GM12878 (cell line): ENCODE measurements around the gene TMEM128. TPM values are rescaled to one million over a fixed set of nuclear protein-coding genes. Genes with fewer than 3 reads are reported as not detected.
A peak's percentile ranks its signal among the peaks of the same experiment; 100 is the strongest.

Experiments used
- ATAC-seq: fragments of 200-7000 bp; cut with Tn5 transposase; 3 replicates; pipeline ENCODE4 v1.9.1; 2020; ENCODE audit warnings: mild to moderate bottlenecking, moderate library complexity
- BruUV-seq: library from RNA; stranded (reverse); fragments of 400-500 nt; replicated peaks from 2 replicates; lab custom pipeline; 2021; lab: Mats Ljungman, UMichigan
- CTCF ChIA-PET: fragments of 300-600 bp; sonication (Branson Sonifier 250); formaldehyde crosslinking; extraction: SDS; loops from one replicate; lab custom pipeline; 2021; ENCODE audit warnings: inconsistent platforms; lab: Yijun Ruan, JAX
- POLR2A ChIA-PET: fragments of 350-600 bp; formaldehyde crosslinking; extraction: SDS; loops from one replicate; lab custom pipeline; 2021; ENCODE audit warnings: inconsistent platforms; lab: Charles Lee
- RAD21 ChIA-PET: fragments of 300-600 bp; sonication (Branson Sonifier 250); formaldehyde crosslinking; loops from one replicate; lab custom pipeline; 2023; ENCODE audit warnings: antibody characterized with exemption; ENCODE audit not compliant: unreplicated experiment; lab: Charles Lee
- SMC1A ChIA-PET: fragments of 300-600 bp; sonication (Branson Sonifier 250); formaldehyde crosslinking; loops from one replicate; lab custom pipeline; 2023; ENCODE audit not compliant: unreplicated experiment, uncharacterized antibody; lab: Charles Lee
- DNase-seq: peaks from one replicate; pipeline ENCODE4 v3.0.0-alpha.2; 2011; ENCODE audit warnings: low read depth, low spot score
- FAIRE-seq: peaks from 3 replicates; lab custom pipeline; 2011; peaks lifted over from hg19 to GRCh38; lab: Jason Lieb, UNC
- H2AFZ ChIP-seq: 2 replicates; pipeline ENCODE4 v1.6.0; 2011; ENCODE audit warnings: low read depth, low read length, control low read depth; ENCODE audit not compliant: control insufficient read depth
- H3K27ac ChIP-seq: 2 replicates; pipeline ENCODE4 v1.5.1; 2011; ENCODE audit warnings: control low read depth; ENCODE audit not compliant: control insufficient read depth, insufficient read depth
- H3K27me3 ChIP-seq, 2 experiments: replicated peaks in 1 of 2; 2 replicates each; pipeline versions ENCODE4 v1.6.0 to v1.6.1; 2011; ENCODE audit warnings: low read length in 1 of 2; ENCODE audit not compliant: control insufficient read depth in 2 of 2, insufficient read depth in 2 of 2
- H3K36me3 ChIP-seq, 2 experiments: 2 replicates each; pipeline ENCODE4 v1.5.1; 2011; ENCODE audit warnings: low read length in 1 of 2; ENCODE audit not compliant: control insufficient read depth in 2 of 2, insufficient read depth in 2 of 2
- H3K4me1 ChIP-seq: 2 replicates; pipeline ENCODE4 v1.6.1; 2011; ENCODE audit warnings: mild to moderate bottlenecking, low read length, moderate library complexity, mixed read lengths; ENCODE audit not compliant: control insufficient read depth, insufficient read depth
- H3K4me2 ChIP-seq: 2 replicates; pipeline ENCODE4 v1.6.0; 2011; ENCODE audit warnings: control low read depth; ENCODE audit not compliant: control insufficient read depth, insufficient read depth
- H3K4me3 ChIP-seq: fragments of 200-600 bp; sonication (generic); 2 replicates; pipeline ENCODE4 v1.5.1; 2016
- H3K79me2 ChIP-seq: 2 replicates; pipeline ENCODE4 v1.6.0; 2011; ENCODE audit warnings: low read length; ENCODE audit not compliant: control insufficient read depth, insufficient read depth
- H3K9ac ChIP-seq: 2 replicates; pipeline ENCODE4 v1.8.0; 2011; ENCODE audit warnings: low read length, control low read depth, mixed read lengths; ENCODE audit not compliant: control insufficient read depth, insufficient read depth
- H3K9me3 ChIP-seq: replicated peaks from 3 replicates; pipeline ENCODE4 v1.5.1; 2011; ENCODE audit warnings: mild to moderate bottlenecking, low read length; ENCODE audit not compliant: control insufficient read depth, insufficient read depth
- H4K20me1 ChIP-seq: 2 replicates; pipeline ENCODE4 v1.6.0; 2011; ENCODE audit not compliant: control insufficient read depth, insufficient read depth
- EZH2 ChIP-seq: IDR thresholded peaks from 2 replicates; pipeline ENCODE4 v1.6.1; 2012; ENCODE audit warnings: low read depth, mild to moderate bottlenecking, control low read depth, inconsistent platforms, low read length, borderline replicate concordance; ENCODE audit not compliant: control insufficient read depth
- IRF4 ChIP-seq: IDR thresholded peaks from 2 replicates; pipeline ENCODE4 v1.6.1; 2011; ENCODE audit warnings: low read depth, low read length
- NFXL1 ChIP-seq: fragments of 450-650 bp; IDR thresholded peaks from 2 replicates; pipeline ENCODE4 v1.6.1; 2017; ENCODE audit warnings: antibody characterized with exemption, mild to moderate bottlenecking, borderline replicate concordance
- RAD21 ChIP-seq: IDR thresholded peaks from 2 replicates; pipeline ENCODE4 v1.6.1; 2011; ENCODE audit warnings: mild to moderate bottlenecking, low read depth, low read length, moderate library complexity; ENCODE audit not compliant: insufficient read depth
- SREBF1 ChIP-seq: IDR thresholded peaks from 2 replicates; pipeline ENCODE4 v1.6.1; 2012; ENCODE audit warnings: mild to moderate bottlenecking, low read length
- SUPT20H ChIP-seq: IDR thresholded peaks from 2 replicates; pipeline ENCODE4 v1.6.1; 2011; ENCODE audit warnings: low read depth, mild to moderate bottlenecking, low read length, moderate library complexity, borderline replicate concordance; ENCODE audit not compliant: control insufficient read depth
- ZNF384 ChIP-seq: IDR thresholded peaks from 2 replicates; pipeline ENCODE4 v1.6.1; 2012; ENCODE audit warnings: low read depth, mild to moderate bottlenecking, low read length, improper control_type of control experiment, borderline replicate concordance
- WGBS: methylation state at CpG from one replicate; pipeline ENCODE4 v1.1.6; 2016; ENCODE audit warnings: low lambda C conversion rate; ENCODE audit not compliant: insufficient replicate concordance, insufficient coverage; ENCODE audit errors: missing lambda C conversion rate; 5-methylcytosine and 5-hydroxymethylcytosine counted together
- in situ Hi-C: fragments of 300-500 bp; cut with MboI; formaldehyde crosslinking; loops from 9 replicates; pipeline ENCODE4 v1.14.3; 2018; ENCODE audit warnings: mixed read lengths
- intact Hi-C: fragments of 100-400 bp; cut with micrococcal nuclease; formaldehyde crosslinking; loops from one replicate; pipeline ENCODE4 v1.14.2; 2022; ENCODE audit not compliant: unreplicated experiment
- polyA plus RNA-seq, 11 experiments: library from polyadenylated mRNA; depleted of rRNA in 4 of 11; unstranded in 6 of 11; stranded (reverse) in 5 of 11; fragments of >200 nt; fragmentation: Nextera tagmentation in 4 of 11; fragmentation: Illumina TruSeq in 1 of 11; extraction: Ambion mirVana in 4 of 11; extraction: Trizol in 1 of 11; gene quantifications; 1 replicate in 1 of 11; 2 replicates in 10 of 11; pipeline versions ENCODE4 v1.2.1 to v1.2.3, GENCODE V29; 2011 to 2016; ENCODE audit warnings: inconsistent platforms in 2 of 11, missing spikeins in 2 of 11, low read depth in 1 of 11
- total RNA-seq, 4 experiments: library from RNA; depleted of rRNA in 3 of 4; stranded (reverse); fragments of >200 nt in 3 of 4; fragmentation: Illumina TruSeq in 1 of 4; extraction: Trizol in 1 of 4; gene quantifications; 2 replicates each; pipeline versions ENCODE4 v1.2.1 to v1.2.3, GENCODE V29; 2013 to 2021
- TF ChIP-seq, protein P1 (sequence below): fragments of 450-650 bp; IDR thresholded peaks from 2 replicates; pipeline ENCODE4 v1.6.1; 2017; ENCODE audit warnings: low read depth, mild to moderate bottlenecking, moderate library complexity
- TF ChIP-seq, protein P2 (sequence below): fragments of 450-650 bp; formaldehyde crosslinking; IDR thresholded peaks from 2 replicates; pipeline ENCODE4 v1.4.0; 2020; ENCODE audit warnings: mild to moderate bottlenecking, moderate library complexity

The TMEM128 gene
- total and polyA plus RNA-seq, 10 of the 15 experiments (the other 5 are each of a cell fraction or from before 2014, with no cell fraction given), result 9.3 to 44.2 (median 18.9) TPM

DNA sequence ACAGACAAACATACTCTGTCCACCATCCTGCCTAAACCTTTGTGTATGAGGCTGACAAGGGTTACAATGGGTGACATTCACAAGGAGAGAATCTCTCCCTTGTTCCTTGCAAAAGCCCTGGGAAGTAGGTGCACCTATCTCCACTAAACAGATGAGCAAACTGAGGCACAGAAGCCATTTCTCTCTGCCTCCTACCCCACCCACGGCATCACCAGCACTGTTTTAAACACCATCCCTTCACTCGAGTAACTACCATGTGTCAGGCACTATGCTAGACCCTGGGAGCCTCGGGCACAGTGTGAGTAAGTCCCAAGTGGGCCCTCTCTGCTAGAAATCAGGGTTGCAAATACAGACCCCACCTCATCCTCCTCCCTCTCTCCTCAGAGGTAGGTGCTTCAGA is 41.0 kb upstream of the TMEM128 start:
- TF ChIP-seq IRF4 (no peak), RAD21 (no peak), ZNF384 (no peak), EZH2 (no peak), SUPT20H (no peak), SREBF1 (no peak), NFXL1 (no peak)
- TF ChIP-seq, protein P1, sequence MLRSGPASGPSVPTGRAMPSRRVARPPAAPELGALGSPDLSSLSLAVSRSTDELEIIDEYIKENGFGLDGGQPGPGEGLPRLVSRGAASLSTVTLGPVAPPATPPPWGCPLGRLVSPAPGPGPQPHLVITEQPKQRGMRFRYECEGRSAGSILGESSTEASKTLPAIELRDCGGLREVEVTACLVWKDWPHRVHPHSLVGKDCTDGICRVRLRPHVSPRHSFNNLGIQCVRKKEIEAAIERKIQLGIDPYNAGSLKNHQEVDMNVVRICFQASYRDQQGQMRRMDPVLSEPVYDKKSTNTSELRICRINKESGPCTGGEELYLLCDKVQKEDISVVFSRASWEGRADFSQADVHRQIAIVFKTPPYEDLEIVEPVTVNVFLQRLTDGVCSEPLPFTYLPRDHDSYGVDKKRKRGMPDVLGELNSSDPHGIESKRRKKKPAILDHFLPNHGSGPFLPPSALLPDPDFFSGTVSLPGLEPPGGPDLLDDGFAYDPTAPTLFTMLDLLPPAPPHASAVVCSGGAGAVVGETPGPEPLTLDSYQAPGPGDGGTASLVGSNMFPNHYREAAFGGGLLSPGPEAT, result no peak
- TF ChIP-seq, protein P2, sequence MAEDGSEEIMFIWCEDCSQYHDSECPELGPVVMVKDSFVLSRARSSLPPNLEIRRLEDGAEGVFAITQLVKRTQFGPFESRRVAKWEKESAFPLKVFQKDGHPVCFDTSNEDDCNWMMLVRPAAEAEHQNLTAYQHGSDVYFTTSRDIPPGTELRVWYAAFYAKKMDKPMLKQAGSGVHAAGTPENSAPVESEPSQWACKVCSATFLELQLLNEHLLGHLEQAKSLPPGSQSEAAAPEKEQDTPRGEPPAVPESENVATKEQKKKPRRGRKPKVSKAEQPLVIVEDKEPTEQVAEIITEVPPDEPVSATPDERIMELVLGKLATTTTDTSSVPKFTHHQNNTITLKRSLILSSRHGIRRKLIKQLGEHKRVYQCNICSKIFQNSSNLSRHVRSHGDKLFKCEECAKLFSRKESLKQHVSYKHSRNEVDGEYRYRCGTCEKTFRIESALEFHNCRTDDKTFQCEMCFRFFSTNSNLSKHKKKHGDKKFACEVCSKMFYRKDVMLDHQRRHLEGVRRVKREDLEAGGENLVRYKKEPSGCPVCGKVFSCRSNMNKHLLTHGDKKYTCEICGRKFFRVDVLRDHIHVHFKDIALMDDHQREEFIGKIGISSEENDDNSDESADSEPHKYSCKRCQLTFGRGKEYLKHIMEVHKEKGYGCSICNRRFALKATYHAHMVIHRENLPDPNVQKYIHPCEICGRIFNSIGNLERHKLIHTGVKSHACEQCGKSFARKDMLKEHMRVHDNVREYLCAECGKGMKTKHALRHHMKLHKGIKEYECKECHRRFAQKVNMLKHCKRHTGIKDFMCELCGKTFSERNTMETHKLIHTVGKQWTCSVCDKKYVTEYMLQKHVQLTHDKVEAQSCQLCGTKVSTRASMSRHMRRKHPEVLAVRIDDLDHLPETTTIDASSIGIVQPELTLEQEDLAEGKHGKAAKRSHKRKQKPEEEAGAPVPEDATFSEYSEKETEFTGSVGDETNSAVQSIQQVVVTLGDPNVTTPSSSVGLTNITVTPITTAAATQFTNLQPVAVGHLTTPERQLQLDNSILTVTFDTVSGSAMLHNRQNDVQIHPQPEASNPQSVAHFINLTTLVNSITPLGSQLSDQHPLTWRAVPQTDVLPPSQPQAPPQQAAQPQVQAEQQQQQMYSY (CRISPR knock-in tag), result no peak
- no peak for DNase-seq
- in situ Hi-C loops (no loop called here), intact Hi-C loops (no loop called here)
- Histone ChIP-seq H2AFZ (no peak overlapping the region), H3K79me2 (peaks cover 45% of the 10 kb centered on the region), H3K4me2 (peak overlapping the region; percentile 77), H3K27me3 (no peaks in the 10 kb centered on the region), H3K27ac (peak overlapping the region; percentile 71), H3K4me1 (peaks cover 6% of the 10 kb centered on the region), H4K20me1 (no peaks in the 10 kb centered on the region), H3K36me3 (peaks cover 0 to 6% of the 10 kb centered on the region in 2 experiments; a peak in 1 of 4 replicates), H3K9me3 (no peaks in the 10 kb centered on the region), H3K9ac (peak overlapping the region; percentile 86), H3K4me3 (peak overlapping the region; percentile 78)
- BruUV-seq, result no TSS peak
- no peak for FAIRE-seq
- ChIA-PET SMC1A (no interaction called here), POLR2A (interaction anchor here (0.6 kb wide), 1 partner anchor 8 kb away, joined by 5 read pairs; no protein-coding TSS in a partner anchor), RAD21 (no interaction called here), CTCF (no interaction called here)
- 2% methylated on average over 3 of the region's 3 CpGs for WGBS
- ATAC-seq, result peak; percentile 3
